Left renal cortex interstitium (tissue), 4 donors: ENCODE measurements around the gene COL20A1. TPM values are rescaled to one million over a fixed set of nuclear protein-coding genes. Genes with fewer than 3 reads are reported as not detected.

ENCODE experiments used
- DNase-seq, 4 donors: peaks; one replicate each; pipeline ENCODE4 v3.0.0-alpha.2; 2013; ENCODE audit warnings: low read depth in 4 of 4, low spot score in 2 of 4, missing footprints in 1 of 4
- polyA plus RNA-seq, 4 donors: library from polyadenylated mRNA; unstranded; fragments of 120-200 nt; gene quantifications; one replicate each; pipeline ENCODE4 v1.2.1, GENCODE V29; 2013; ENCODE audit not compliant: insufficient read length in 4 of 4

Gene COL20A1
- polyA plus RNA-seq, 4 donors = 0.69 to 1.2 (median 0.94) TPM

- DNase-seq = no peak
These were observed 64.2 kb downstream of the COL20A1 start for GRCh38 chr20:63356931-63357879.

- no peak for DNase-seq
These were observed 65.2 kb downstream of the COL20A1 start for GRCh38 chr20:63357921-63358905.

GRCh38 chr20:63359164-63359934, 66.4 kb downstream of the COL20A1 start:
- DNase-seq = no peak

- DNase-seq = no peak
These were observed 67.2 kb downstream of the COL20A1 start for GRCh38 chr20:63359937-63360849.

- DNase-seq = no peak
These were observed 68.0 kb downstream of the COL20A1 start, which contains the start of gene CHRNA4 for GRCh38 chr20:63360850-63361518. TSS of gene CHRNA4 (minus strand) at chr20:63361349. CDS start at chr20:63361165, 184 bp downstream.

- no peak for DNase-seq
These were observed 68.8 kb downstream of the COL20A1 start for GRCh38 chr20:63361519-63362435.

- DNase-seq = no peak
These were observed 69.5 kb downstream of the COL20A1 start for GRCh38 chr20:63362436-63363009.

GRCh38 chr20:63363013-63363957, 70.3 kb downstream of the COL20A1 start:
- no peak for DNase-seq

GRCh38 chr20:63363981-63364561, 71.1 kb downstream of the COL20A1 start:
- DNase-seq = no peak

GRCh38 chr20:63364801-63365585, 72.0 kb downstream of the COL20A1 start:
- no peak for DNase-seq

GRCh38 chr20:63365601-63366389, 72.8 kb downstream of the COL20A1 start:
- DNase-seq = no peak

GRCh38 chr20:63366390-63367365, 73.7 kb downstream of the COL20A1 start:
- no peak for DNase-seq

- no peak for DNase-seq
These were observed 74.6 kb downstream of the COL20A1 start for GRCh38 chr20:63367446-63368055.
